Activated CD8-positive, alpha-beta memory T cell treated with anti-CD3 and anti-CD28 coated beads for 4 hours (primary cell): ENCODE data around the gene IRF3.

Experiments
- DNase-seq, 2 donors: peaks; one replicate each; pipeline ENCODE4 v3.0.0-alpha.2; 2020; ENCODE audit warnings: low read depth in 2 of 2

The IRF3 gene, protein sequence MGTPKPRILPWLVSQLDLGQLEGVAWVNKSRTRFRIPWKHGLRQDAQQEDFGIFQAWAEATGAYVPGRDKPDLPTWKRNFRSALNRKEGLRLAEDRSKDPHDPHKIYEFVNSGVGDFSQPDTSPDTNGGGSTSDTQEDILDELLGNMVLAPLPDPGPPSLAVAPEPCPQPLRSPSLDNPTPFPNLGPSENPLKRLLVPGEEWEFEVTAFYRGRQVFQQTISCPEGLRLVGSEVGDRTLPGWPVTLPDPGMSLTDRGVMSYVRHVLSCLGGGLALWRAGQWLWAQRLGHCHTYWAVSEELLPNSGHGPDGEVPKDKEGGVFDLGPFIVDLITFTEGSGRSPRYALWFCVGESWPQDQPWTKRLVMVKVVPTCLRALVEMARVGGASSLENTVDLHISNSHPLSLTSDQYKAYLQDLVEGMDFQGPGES

DNA sequence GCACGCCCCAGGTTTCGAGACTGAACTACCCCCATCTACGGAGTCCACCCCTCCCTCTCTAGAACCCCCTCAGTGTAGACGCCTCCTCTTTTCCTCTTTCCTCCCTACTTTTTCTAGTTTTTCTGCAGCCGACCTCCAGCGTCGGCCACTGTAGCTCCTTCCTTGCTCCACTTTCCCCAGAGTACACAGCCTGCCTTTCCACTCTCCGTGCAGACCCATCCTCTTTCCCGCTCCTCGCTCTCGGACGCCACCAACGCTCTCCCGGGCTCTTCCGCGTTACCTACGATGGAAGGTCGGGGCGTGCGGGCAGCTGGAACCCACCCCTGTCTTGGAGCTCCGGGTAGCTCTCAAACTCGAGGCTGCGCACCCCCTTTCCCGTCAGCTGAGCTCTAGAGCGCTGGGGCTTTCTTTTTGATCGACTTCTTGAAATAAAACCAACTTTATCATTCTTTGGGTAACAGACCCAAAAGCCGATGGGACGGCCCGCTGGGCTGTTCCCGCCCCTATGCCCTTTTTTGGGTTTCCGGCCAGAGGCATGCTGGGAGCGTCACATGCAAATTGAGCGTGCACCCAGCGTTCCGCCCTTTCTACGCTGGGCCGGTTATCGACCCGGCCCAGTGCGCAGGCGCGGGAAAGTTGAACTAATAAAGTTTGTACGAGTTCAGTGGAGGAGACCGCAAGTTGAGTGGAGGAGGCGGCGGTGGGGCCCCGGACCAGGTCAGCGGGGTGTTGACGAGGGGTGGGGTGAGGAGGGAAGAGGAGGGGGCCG, at the start of gene IRF3, which contains the start of gene BCL2L12:
Gene IRF3 (minus strand): TSS at position 507 of the 769 bp plus-strand sequence. CDS start 1,019 bp downstream, outside the sequence.
Gene BCL2L12 (plus strand): TSS at position 583 of the 769 bp plus-strand sequence. CDS start 760 bp downstream, outside the sequence.
- peak; percentile 98 to 99 for DNase-seq

DNA sequence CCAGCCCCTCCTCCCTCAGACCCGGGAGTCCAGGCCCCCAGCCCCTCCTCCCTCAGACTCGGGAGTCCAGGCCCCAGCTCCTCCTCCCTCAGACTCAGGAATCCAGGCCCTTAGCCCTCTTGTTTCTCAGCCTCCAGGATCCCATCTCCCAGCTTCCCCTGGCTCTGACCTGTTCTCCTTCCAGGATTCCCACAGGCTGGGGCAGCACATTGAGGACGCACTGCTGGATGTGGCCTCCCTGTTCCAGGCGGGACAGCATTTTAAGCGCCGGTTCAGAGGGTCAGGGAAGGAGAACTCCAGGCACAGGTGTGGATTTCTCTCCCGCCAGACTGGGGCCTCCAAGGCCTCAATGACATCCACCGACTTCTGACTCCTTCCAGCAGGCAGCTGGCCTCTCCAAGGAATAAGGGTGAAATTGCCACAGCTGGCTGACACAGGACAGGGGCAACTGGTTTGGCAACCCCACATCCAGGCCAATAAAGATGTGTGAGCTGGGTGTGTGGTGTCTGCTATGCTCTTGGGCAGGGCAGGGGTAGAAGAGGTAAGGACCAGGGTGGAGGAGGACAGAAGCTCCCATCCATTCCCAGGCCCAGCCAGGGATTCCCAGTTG, 47.7 kb upstream of the IRF3 start:
- no peak for DNase-seq

DNA sequence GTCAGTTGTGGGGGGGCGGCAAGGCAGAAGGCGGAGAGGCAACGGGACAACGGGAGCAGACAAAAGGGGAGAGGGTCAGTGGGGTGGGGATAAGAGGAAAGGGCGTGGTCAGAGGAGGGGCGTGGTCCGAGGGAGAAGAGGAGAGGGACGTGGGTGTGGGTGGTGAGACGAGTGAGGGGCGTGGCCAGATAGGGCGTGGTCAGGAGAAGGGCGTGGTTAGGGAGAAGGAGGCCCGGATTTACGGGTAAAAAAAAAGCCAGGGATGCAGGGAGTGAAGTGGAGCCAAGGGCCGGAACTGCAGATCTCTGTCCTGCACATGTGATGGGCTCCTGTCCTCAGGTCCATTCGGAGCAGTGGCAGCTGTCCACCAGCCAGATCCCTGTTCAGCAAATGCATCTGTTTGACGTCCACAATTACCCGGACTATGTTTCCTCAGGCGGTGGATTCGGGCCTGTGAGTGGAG, 46.8 kb upstream of the IRF3 start:
- no peak for DNase-seq

DNA sequence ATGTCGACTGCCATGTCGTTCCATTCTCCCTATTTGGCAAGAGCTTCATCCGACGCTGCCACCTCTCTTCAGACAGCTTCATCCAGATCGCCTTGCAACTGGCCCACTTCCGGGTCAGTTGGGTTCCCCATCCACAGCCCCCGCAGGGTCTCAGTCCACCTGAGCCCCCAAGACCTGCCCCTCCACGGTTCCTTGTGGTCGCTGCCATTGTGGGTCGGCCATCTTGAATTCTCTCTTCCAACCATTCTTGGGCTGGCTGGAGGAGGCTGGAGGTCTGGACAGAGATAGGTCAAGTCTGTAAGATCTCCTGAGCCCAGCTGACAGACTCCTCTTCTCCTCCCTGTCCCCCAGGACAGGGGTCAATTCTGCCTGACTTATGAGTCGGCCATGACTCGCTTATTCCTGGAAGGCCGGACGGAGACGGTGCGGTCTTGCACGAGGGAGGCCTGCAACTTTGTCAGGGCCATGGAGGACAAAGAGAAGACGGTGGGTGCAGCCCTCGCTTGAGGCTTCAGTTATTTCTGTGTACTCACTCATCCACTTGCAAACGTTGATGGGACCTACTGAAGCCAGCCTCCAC, 44.8 kb upstream of the IRF3 start:
- DNase-seq: no peak

DNA sequence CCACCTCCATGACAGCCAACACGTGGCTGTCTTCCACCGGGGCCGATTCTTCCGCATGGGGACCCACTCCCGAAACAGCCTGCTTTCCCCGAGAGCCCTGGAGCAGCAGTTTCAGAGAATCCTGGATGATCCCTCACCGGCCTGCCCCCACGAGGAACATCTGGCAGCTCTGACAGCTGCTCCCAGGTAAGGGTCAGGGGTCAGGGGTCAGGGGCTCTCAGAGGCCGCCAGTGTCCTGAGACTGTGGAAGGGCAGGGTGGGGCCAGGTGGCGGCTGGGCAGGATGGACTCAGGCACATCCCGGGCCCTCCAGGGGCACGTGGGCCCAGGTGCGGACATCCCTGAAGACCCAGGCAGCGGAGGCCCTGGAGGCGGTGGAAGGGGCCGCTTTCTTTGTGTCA, 40.3 kb upstream of the IRF3 start:
- DNase-seq: no peak

DNA sequence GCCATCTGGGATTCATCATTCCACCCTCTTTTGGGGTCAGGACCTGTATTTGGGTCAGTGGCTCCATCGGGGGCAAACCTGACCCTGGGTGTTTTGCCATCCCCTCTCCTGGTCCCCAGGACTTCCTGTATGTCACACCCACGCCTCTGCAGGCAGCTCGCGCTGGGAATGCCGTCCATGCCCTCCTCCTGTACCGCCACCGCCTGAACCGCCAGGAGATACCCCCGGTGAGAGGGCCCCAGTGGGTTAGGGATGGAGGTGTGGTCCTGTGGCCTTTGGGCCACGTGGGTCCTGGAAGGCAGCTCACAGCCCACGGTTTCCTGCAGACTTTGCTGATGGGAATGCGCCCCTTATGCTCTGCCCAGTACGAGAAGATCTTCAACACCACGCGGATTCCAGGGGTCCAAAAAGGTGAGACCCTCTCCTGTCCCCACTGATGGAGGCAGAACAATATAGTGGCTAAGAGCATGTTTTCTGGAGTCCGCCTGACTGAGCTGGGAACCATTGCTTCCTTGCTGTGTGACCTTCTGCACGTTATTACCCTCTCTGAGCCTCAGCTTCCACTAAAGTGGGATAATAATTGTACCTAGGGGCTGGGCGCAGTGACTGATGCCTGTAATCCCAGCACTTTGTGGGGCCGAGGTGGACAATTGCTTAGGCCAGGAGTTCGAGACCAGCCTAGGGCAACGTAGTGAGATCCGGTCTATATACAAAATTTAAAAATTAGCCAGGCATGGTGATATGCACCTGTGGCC, 39.4 kb upstream of the IRF3 start:
- DNase-seq: no peak

DNA sequence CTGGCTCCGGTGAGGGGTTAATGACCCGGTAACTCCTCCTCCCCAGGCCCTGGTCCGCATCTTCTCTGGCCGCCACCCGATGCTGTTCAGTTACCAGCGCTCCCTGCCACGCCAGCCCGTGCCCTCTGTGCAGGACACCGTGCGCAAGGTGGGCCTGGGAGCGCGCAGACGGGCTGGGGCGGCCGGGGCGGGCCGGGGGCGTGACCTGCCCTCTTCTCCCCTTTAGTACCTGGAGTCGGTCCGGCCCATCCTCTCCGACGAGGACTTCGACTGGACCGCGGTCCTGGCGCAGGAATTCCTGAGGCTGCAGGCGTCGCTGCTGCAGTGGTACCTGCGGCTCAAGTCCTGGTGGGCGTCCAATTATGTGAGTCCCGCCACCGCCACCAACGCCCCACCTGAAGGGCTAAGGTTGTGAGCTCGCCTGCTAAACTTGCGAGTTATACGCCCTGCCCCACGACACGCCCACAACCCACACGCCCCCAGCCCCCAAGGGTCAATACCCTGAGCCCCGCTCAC, 35.7 kb upstream of the IRF3 start:
- no peak for DNase-seq

DNA sequence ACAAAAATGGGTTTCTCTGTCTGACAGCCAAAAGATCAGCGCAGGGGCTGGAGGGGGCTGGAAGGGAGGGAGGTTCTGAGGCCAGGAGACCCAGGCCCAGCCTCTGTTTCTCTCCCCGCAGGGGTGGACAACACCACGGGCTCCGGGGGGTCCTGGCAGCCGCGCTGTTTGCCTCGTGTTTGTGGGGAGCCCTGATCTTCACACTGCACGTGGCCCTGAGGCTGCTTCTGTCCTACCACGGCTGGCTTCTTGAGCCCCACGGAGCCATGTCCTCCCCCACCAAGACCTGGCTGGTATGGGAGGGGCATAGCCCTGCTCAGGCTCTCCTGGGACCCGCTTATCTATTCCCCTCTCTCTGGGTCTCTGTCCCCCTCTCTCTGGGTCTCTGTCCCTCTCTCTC, 34.9 kb upstream of the IRF3 start:
- DNase-seq: no peak

DNA sequence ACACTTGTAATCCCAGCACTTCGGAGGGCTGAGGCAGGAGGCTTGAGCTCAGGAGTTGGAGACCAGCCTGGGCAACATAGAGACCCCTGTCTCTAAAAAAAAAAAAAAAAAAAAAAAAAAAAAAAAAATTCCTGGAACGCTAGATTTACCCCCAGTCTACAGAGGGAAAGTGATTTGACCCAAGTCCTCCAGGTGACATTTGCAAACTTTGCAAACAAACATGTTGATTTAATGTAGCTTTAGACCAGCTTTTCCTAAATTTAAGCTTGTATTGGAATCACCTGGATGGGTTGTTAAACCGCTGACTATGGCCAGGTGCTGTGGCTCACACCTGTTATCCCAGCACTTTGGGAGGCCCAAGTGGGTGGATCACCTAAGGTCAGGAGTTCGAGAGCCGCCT, 33.7 kb upstream of the IRF3 start:
- no peak for DNase-seq

DNA sequence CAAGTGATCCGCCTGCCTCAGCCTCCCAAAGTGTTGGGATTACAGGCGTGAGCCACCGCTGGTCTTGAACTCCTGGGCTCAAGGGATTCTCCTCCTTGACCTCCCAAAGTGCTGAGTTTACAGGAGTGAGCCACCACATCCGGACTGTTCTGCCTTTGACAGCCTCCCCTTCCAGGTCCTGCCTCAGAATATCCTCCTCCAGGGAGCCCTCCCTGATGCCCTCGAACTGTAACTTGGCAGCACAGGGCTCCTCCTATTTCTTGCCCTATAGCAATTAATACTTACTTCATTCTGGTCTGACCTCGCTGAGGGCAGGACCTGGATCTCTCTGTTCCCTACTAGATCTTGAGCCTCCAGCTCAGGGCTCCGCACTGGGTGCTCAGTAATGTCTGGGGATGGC, 31.2 kb upstream of the IRF3 start:
- no peak for DNase-seq

DNA sequence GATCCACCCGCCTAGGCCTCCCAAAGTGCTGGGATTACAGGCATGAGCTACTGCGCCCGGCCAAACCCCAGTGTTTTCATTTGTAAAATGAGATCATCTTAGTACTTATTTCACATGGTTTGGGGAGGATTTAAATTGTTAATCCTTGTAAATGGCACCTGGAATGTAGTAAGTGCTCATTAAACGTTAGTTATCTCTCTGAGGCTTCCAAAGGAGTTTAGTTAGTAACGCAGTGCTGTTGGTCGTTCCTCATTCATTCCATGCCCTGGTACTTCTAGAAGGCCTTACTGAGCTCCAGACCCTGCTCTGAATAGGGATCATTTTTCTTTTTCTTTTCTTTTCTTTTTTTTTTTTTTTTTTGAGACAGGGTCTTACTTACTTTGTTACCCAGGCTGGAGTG, 30.5 kb upstream of the IRF3 start:
- no peak for DNase-seq

DNA sequence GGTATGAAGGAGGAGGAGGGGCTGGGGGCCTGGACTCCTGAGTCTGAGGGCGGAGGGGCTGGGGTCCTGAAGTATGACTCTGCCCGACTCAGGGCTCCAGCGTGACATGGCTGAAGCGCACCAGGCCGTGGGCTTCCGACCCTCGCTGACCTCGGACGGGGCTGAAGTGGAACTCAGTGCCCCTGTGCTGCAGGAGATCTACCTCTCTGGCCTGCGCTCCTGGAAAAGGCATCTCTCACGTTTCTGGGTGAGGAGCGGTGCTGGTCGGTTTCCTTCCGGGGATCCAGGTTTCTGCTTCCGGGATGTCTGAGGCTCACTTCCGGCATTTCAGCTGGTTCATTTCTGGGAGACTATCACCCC, 26.5 kb upstream of the IRF3 start:
- no peak for DNase-seq

DNA sequence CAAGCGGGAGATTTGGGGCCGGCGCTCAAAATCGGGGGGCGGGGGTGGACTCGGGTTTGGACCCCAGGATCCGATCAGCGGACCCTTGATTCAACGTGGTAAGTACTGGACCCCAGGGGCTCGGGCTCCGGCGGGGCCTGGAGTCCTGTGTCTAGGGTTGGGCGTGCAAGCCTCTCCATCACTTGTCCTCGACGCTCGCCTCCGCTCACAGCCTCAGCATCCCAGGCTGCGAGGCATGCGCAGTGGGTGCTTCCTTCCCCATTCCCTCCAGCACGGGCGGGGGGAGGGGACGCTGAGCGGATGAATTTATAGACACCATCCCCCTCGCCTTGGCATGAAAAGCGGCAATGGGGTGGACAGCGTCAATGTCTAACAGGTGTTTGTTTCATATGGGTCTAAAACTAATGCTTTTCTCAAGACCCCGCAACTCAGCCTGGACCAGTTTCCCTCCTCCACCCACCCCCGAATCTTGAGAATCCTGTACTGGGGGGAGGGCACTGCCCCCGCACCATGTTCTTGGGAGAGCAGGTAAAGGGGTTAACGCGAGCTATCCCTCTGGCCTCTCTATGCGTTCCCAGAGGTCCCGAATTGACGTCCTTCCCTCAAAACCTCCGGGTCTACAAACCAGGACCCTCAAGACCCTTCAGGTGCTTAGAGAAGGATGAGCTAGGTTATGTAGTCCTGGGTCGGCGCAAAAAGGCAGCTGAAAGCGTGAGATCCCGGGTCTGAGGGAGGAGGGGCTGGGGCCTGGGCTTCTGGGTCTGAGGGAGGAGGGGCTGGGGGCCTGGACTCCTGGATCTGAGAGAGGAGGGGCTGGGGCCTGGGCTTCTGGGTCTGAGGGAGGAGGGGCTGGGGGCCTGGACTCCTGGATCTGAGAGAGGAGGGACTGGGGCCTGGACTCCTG, 25.8 kb upstream of the IRF3 start:
- DNase-seq: no peak

DNA sequence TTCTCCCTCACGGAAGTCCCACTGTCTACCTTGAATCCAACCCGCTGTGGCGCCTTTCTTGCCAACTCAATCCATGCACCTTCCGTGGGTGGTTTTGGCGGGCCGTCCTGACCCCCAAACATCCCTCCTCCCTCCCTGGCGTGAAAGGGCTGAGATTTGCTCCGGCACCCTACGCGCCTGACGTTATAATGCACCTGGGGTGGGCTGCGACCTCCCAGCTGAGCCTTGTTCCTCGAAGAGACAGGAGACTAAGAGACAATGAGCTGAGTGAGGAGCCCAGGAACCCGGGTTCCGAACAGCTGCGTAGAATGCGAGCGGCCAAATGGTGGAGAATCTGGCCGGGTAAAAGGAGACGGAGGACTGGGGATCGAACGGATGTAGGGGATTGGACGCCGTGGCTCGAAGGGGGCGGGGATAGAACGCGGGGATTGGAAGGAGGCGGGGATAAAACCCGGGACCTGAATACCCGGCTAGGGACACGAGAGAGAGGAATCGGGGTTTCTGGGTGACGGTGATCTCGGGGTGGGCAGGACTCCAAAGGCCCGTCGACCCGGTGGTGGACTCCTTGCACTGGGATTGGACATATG, 25.1 kb upstream of the IRF3 start, which contains the start of gene CPT1C:
Gene CPT1C (plus strand): TSS at position 461 of the 587 bp plus-strand sequence. CDS start 1,137 bp downstream, outside the sequence.
- no peak for DNase-seq

DNA sequence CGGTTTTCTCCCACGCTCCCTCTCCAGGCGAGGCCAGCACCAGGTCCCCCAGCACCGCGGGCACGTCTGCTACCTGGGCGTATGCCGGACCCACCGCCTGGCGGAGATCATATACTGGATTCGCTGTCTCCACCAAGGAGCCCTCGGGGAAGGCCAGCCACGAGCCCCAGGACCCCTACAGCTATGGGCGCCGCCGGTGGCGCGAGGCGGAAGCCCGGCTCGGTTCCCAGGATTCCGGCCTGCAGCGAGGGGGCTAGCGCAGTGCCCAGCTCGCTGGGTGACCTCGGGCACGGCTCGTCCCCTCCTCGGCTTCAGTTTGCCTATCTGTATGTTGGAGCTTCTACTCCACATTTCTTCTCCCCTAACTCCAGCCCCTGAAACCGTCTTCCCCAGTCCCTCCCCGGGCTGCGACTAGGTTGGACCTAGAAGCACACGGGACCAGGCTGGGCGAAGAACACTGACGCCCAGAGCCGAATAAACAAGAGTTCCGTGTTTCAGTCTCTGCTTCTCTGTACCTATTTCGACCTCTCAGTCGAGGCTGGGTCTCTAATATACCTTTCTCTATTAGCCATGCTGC, 24.5 kb upstream of the IRF3 start:
- DNase-seq: no peak

DNA sequence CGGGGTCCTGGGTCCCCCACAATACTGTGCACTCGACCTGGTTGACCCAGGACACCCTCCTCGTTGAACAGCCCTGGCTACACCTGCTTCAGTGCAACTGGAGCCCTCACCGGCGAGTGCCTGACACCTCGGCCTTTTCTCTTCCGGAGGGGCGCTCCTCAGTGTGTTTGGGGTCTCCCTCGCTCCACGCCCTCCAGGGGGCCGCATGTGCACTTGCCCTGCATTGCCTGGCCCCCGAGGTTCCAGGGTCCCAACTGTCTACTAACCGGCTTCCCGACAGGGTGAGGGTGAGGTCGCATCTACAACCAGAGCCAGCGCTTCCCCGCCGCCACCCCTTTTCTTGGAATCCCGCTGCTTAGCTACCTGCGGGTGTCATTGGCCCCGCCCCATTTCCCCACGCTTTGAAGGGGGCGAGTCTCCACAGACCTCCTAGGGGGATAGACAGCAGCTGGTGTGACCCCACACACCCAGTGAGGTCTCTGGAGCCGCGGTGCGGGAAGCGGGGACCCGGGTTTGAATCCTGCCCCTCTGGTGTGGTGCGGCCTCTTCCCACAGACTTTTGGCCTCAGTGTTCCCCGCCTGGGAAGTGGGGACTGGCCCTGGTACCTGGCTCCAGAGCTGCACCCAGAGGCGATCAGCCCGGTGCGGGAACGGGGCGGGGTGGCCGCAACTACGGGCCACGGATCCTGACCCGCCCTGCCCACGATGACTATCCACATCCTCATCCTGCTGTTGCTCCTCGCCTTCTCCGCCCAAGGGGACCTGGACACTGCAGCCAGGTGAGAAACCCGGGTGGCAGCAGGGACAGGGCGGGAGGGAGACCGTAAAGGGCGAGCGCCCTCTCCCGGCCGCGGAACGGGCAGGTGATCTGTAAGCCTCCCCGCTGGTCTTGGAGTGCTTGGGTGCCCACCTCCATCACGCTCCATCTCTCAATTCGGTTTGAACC, 23.7 kb upstream of the IRF3 start, which contains the start of gene ADM5:
Gene ADM5 (plus strand): TSS at position 462 of the 946 bp plus-strand sequence. CDS start 244 bp downstream, at position 706.
- no peak for DNase-seq

DNA sequence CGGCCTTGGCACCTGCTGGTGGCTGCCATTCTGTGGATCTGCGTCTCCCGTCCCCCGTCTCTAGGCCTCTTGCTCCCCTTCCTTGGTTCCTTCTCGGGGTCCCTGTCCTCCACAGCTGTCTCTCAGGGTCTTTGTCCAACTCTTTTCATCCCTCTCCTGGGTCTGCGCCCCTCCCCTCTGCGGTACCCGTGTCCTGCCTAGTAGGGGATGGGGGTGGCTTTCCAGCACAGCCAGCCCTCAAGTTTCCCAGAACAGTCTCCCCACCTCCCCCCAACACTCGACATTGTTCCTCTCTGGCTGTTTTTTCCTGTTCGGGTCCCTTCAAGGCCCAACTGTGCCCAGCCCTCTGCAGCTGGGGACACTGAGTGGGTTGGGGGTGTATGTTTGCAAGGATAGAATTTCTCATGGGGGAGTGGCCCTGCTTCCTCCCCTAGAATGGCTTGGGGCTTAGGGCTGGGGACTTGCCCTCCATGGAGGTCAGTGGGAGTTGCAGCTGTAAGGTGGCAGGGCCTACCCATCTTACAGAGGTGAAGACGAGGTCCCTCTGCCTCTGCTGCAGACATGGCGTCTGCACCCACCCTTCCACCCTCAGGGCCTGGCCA, 23.0 kb upstream of the IRF3 start:
- no peak for DNase-seq
